HuH-7 (cell line): ENCODE data around the gene ZNF280C.

Experiments used
- DNase-seq: peaks from one replicate; pipeline ENCODE4 v3.0.0; 2011; ENCODE audit warnings: low spot score

Gene ZNF280C

DNA sequence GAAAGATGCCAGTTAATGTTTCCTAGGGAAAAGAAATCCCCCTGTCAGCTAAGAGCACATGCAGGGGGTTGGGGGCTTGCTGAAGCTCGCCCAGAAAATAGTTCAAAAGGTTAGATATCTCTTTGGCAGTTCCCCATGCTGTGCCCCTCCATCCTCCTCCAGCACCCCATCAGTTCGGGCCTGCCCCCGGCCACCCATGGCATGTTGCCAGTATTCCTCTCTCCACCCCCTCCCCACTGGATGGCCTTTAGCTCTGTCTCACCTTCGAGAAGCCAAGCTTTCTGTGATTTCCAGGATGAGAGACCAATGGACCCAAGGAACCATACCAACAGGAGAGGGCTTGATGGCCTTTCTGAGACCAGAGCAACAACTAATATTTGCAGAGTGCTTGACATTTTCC, 91.8 kb downstream of the ZNF280C start:
- DNase-seq, result no peak

DNA sequence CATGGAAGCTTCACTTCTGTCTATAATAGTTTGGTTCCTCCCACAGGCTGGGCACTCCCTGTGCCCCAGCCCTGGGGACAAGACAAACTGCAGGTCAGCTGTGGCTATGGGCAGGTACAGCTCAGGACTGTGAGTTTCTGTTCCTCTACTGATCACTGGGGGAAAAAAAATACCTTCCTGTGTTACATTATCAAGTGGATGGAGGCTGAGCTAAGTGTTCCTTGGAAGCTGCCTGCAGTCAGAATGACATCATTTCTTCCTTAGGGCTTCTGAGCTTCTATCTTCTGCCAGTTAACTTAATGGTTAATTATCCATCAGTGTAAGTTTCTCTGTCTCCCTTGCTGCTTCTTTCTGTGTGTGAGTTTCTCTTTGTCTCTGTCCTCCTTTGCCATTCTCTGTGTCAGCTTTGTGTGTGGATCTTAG, 92.3 kb downstream of the ZNF280C start:
- DNase-seq, result no peak

DNA sequence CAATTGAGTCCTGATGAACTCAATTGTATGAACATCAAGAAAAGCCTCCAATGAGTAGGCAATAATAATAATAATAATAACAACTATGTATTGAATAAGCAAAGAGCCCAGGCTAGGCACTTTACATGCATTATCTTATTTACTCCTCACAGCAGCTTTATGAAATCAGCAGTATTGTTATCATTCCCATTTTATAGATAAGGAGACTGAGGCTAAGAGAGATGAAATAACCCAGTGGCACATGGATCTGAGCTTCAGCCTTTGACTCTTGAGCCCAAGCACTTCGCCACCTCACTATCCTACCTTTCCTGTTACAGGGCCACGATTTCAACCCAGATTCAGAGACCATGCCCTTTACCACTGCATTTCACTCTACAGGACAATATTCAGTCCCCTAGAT, 93.8 kb downstream of the ZNF280C start:
- no peak for DNase-seq

DNA sequence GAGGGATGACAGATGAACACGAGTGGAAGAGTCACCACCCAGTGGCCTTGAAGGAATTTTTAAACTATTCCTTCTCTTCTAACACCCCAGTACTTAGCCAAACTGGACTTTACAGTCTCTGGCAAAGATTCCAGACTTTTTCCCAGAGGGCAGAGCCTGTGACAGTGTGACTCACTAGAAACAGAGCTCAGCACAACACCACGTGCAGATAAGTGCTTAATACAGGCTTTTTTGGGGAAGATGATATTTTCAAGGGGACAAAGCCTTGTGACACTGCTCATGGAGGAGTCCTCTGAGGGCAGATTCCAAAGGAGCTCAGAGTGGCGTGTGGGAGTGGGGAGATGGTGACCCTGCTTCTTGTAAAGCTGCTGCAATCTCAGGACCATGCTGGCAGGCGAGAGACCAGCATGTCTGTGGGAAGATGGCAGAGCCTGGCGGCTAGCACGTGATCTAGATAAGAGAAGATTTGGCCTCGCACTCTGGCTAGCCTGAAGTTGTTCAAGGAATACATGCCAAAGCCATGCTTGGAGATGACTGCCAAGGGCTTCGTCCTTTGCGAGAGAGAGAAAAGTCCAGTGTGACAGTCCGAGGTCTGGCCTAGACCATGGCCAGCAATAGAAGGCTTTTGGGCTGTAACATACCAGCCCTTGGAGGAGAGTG, 94.5 kb downstream of the ZNF280C start:
- DNase-seq, result no peak

DNA sequence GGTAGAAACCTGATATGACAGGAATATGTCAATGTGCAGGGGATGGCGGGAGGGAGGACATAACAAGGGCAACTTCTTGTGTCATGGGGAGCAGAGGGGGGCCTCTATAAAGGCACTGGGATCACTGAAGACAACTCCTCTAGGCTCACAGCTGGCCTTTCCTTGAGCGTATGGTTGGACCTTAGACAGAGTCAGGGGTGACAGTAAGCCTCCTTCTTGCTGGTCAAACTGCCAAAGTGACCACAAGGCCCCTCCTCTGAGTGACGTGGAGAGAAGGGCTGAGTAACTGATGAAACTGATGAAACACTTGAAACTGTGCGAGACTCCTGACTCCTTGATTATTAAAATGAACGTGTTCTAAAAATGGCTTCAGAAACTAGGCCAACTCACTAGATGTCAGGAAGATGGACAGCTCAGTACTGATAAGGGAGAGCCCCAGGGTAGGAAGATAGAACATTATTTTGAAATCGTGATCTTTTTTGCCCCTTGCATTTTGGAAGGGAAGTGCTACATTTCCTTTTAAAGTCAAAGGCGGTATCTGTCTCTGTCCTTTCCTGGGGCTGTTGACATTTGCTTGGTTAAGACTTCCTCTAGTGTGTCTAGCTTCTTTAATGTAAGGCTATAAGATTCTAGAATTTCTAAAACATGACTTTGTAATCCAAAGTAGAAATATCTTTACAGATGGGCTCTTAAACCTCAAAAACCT, 95.4 kb downstream of the ZNF280C start:
- DNase-seq, result no peak

DNA sequence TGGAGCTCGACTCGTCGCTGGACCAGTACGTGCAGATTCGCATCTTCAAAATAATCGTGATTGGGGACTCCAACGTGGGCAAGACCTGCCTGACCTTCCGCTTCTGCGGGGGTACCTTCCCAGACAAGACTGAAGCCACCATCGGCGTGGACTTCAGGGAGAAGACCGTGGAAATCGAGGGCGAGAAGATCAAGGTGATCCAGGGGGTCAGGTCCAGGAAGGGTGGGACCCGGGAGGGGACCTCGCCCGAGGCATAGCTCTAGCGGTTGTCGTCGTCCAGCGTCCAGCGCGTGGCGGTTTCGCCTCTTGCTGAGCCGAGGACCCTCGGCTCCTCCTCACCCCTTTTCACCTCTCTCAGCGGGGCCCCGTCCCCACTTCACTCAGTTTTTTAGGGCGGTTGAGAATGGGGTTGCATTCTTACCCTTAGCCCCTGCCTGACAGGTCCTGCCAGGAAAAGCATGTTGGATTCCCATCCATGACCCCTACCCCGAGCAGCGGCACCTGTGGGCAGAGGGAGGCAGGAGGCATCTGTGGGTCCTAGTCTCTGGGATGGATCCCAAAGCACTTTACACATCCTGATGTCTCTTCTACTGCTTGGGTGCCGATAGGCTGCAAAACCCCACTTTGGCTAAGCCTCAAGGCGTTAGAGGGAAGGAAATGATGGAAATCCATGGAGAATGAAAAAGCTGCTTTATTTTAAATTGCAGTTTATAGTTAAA, 96.4 kb downstream of the ZNF280C start:
- no peak for DNase-seq

DNA sequence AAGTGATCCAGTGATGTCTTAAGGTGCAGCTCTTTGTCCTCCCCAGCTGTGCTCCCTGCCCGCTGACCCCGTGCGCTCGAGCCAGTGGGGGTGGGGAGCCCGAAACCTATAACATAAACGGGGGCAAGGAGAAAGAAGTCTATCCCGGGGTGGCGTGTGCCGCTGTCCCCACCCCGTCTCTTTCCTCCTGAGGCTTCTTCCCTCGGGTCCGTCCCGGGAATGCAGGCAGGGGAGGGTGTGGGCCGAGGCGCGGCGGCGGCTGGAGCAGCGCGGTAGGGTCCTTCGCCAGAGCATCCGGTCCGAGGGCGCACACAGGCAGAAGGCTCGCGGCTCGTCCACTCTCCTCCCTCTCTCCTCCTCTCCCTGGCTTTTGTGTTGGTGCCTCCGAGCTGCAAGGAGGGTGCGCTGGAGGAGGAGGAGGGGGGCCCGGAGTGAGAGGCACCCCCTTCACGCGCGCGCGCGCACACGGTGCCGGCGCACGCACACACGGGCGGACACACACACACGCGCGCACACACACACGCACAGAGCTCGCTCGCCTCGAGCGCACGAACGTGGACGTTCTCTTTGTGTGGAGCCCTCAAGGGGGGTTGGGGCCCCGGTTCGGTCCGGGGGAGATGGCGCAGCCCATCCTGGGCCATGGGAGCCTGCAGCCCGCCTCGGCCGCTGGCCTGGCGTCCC, 97.1 kb downstream of the ZNF280C start, which contains the start of gene RAB33A:
Gene RAB33A, plus strand, starts transcription at position 517 of the 681 bp plus-strand sequence. Its CDS starts 101 bp downstream, at position 618.
- no peak for DNase-seq

DNA sequence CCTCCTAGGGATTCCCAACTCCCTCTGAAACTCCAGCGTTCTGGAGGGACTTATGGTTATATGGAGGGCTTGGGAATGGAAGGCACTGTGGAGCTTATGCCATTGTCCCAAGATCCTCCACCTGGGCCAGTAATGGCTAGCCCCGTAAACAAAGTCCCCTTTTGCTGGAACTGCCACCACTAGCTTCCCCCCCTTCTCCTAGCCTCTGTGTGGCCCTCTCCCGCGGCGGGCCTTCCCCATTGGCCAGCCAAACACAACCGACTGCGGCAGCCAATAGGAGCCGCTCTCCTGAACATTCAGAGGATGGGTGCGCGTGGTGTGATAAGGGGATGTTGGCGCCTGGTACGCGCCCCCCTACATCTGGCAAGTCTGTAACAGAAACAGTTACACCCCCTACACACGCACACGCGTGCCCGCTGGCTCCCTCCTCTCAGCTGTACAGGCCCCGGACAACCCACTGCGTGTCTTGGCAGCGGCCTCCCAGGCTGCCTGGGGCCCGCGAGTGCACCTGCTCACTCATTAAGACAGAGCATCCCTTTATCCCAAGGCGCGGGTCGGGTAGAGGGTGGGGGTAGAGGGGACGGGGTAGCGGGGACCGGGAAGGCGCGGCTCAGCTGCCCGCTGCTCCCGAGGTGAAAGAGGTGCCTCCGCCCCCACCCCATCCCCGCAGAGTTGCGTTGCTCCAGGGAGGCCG, 97.8 kb downstream of the ZNF280C start:
- peak; percentile 88 for DNase-seq

DNA sequence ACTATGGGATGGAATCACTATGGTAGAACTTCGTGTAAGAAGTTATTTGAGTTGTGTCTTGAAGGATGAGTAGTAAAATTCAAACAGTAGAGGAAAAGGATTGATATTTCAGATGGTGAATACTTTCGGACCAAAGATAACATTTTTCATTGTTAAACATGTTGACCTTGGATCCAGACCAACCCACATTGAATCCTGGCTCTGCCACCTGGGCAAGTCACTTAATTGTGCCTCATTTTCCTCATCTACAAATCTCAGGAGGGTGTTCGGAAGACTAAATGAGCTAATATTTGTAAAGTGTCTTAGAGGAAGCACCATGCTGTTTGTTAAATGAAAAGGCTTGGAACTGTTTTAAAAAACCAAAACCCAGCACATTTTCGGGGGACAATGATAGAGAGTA, 101.7 kb downstream of the ZNF280C start:
- DNase-seq, result no peak

DNA sequence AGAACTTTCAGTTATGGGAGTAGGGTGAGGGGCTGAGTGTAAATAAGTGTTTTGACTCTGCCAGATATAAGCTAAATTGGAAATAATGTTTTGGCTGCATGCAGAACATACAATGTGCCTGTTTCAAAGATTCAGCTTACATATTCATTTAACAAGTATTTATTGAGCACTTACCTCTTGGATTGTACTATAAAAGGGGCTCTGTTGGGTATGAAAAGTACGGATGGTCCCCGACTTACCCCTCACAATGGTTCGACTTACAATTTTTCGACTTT, 102.3 kb downstream of the ZNF280C start:
- no peak for DNase-seq

DNA sequence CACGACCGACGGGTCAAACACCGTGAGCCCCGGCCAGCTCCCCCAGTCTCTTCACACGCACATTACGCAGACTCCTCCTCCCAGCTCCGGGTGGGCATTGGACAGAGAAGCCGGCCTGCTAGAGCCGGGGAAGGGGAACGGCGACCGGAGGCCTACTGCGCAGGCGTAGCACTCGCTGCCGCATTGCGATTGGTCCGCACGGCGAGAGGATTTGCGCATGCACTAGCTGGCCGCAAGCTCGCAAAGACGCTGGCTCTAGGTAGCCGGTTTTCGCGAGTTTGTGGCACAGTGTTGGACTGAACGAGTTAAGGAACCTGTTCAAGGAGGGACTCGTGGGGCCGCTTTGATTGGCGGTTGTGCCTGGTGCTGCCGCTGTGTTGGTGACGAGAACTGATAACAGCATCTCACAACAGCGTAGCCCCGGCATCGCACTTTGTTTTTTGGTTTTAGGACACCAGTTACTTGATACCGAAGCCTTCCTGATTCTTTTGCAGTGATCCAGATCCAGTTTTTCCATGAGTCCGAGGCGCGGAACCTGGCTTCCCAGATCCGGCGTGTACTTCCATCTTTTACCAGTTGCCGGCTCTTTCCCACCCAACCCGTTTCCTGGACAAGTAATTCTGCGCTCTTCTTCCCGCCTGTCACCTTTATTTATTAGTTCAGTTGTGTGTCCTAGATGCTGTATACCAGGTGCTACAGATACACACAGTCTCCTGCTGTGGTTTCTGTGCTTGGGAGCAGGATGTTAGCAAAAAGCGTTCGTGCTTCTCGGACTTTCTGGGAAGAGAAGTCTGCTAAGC, 102.8 kb downstream of the ZNF280C start, which contains the start of gene AIFM1:
Gene AIFM1, minus strand, starts transcription at position 139 of the 800 bp plus-strand sequence. CDS start 185 bp downstream, outside the sequence.
- peak; percentile 86 for DNase-seq

DNA sequence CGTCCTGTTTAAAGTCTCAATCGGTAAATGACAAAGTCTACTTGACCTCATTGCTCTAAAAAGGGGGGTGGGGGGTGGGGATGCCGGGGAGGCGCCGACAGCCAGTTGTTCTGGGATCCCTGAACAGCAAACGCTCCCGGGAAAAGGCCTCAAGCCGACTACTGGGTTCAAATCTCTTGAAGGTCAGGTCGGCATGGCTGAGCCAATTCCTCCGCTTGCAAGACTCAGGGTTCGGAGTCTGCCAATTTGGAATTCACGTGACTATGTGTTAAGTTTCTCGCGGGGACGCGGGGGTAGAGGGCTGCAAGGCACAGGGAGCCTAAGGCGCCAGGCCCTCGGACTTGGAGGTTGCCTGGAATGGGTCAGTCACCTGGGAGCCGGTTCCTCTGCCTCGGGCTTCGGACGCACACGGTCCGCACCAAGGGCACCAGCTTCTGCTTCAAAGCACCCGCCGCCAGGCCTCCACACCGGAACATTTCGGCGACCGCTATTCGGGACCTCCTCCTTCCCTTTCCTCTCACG, 103.5 kb downstream of the ZNF280C start:
- no peak for DNase-seq

DNA sequence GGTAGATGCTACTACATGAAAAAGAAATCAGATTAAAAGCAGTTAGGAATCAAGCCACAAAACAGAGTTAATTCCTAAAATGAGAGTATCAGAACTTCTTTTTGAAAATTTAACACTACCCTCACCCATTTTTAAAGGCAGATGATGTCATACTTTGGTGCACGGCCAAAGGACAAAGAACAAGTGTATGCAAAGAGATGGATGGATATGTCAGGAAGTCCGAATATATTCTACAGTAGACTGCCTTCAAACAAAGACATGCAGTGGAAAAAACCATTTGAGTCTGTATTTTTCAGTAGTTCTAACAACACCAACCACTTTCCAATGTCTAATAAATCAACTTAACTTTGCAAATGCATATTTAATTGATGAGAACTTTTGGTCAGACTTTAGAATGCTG, 105.3 kb downstream of the ZNF280C start:
- no peak for DNase-seq

DNA sequence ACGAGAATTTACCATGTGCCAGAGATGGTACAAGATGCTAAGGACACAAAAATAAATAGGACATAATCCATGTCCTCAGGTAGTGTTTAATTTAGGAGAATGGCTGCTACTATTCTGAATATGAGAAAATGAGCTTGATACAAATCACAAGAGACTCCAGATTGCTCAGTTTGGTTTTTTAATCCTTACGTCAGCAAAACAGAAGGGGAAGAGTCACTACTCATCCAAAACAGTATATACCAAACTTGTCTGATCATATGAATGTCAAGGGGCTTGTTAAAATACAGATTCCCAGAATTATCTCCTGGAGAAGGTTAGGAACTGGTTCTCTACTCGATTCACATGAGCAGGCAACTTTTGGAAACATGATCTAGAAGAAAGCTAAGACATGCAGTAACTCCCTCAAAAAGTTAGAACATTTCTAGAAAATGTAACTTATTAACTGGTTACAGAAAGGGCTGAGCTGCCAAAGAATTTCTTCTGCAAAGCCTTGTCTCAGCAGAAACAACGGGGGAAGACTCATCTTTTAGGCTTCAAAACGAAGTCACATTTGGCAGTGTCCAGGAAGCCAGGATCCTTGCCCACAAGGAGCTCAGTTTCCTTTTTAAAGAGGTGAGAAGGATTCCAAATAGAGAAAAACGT, 106.5 kb downstream of the ZNF280C start:
- no peak for DNase-seq

DNA sequence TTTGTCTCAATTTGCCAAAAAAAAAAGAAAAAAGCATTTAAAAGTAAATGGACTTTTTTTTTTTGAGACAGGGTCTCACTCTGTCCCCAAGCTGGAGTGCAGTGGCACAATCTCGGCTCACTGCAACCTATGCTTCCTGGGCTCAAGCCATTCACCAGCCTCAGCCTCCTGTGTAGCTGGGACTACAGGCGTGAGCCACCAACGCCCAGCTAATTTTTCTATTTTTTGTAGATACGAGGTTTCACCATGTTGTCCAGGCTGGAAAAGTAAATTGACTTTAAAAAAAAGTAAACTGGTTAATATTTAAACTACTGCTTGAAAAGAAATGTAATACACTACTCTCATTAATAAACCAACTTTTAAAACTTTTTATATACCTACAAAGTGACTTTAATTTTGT, 108.9 kb downstream of the ZNF280C start:
- no peak for DNase-seq

DNA sequence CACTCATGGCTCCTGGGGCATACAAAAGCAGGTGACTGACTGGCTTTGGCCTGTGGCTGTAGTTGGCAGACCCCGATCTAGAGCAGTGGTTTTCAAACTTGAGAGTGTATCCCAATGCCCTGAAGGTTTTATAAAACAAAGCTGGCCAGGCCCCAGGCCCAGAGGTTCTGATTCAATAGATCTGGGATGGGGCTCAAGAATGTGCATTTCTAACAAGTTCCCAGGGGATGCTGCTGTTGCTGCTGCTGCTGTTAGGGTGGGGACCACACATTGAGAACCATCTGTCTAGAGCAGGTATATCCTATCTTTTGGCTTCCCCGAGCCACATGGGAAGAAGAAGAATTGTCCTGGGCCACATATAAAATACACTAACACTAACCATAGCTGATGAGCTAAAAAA, 110.4 kb downstream of the ZNF280C start:
- DNase-seq, result no peak

DNA sequence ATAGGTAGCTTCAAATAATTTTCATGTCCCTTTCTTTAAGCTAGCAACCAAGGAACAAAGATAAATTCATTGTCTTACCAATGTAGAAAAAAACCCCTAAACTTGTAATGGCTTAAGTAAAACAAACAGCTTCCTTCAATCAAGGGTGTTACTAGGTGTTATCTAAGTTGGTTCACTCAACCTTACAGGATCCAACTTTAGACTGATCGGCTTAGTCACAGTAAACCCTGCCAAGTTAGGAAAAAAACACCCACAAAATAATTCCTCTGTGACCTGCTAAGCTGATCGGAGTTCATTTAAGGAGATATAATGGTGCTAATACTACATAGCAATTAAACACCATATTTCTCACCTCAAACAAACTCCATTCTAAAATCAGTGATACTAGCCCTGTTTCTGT, 113.1 kb downstream of the ZNF280C start:
- DNase-seq, result no peak
